ENCODE data around the gene IGFBP5.

Gene IGFBP5

GRCh38 chr2:216692636-216693413 is 2.5 kb downstream of the IGFBP5 start:
- H3K4me3 ChIP-seq (replicated peaks in 1 of 2; ENCODE audit: low read depth in 2 of 2, low read length in 2 of 2) = peak overlapping the region; percentile 19 to 28
- no peak for TF ChIP-seq CTCF (IDR thresholded peaks at IDR 0.05; ENCODE audit: low read depth, low read length)
- peak; percentile 21 to 48 for DNase-seq (ENCODE audit: low read depth in 2 of 2)

- TF ChIP-seq CTCF (IDR thresholded peaks at IDR 0.05; ENCODE audit: low read depth, low read length) = no peak
- DNase-seq (ENCODE audit: low read depth in 2 of 2) = peak; percentile 38 to 78
- peak overlapping the region in 1 of 2 donors; percentile 25 for H3K4me3 ChIP-seq (replicated peaks in 1 of 2; ENCODE audit: low read depth in 2 of 2, low read length in 2 of 2)
These were observed 4.3 kb downstream of the IGFBP5 start for GRCh38 chr2:216690853-216691741.

DNA sequence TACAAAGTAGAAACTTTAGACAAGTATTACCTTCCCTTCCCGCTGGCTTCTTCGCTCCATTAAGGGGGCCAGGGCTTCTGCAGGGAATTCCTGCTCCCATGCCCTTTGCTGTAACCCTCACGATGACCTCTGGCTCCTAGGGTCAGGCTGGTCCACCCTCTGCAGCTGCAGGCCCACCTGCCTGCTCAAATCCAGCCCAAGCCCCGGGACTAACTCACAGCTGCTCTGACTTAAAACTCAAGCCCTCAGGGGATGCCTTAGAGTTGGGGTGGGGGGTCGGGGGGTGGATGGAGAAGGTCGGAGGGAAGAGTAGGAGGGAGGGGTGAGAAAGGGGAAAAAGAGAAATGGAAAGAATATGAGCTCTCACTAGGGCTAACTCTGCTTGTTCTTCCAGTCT is 4.9 kb downstream of the IGFBP5 start:
- no peak for TF ChIP-seq CTCF (IDR thresholded peaks at IDR 0.05; ENCODE audit: low read depth, low read length)
- no peak overlapping the region for H3K4me3 ChIP-seq (replicated peaks in 1 of 2; ENCODE audit: low read depth in 2 of 2, low read length in 2 of 2)
- no peak for DNase-seq (ENCODE audit: low read depth in 2 of 2)

- no peak for TF ChIP-seq CTCF (IDR thresholded peaks at IDR 0.05; ENCODE audit: low read depth, low read length)
- DNase-seq (ENCODE audit: low read depth in 2 of 2) = no peak
- H3K4me3 ChIP-seq (replicated peaks in 1 of 2; ENCODE audit: low read depth in 2 of 2, low read length in 2 of 2) = no peak overlapping the region
These were observed 6.0 kb downstream of the IGFBP5 start for GRCh38 chr2:216689397-216689796.

- DNase-seq (ENCODE audit: low read depth in 2 of 2) = peak in 1 of 2 donors; percentile 34
- H3K4me3 ChIP-seq (replicated peaks in 1 of 2; ENCODE audit: low read depth in 2 of 2, low read length in 2 of 2) = no peak overlapping the region
- no peak for TF ChIP-seq CTCF (IDR thresholded peaks at IDR 0.05; ENCODE audit: low read depth, low read length)
These were observed 6.5 kb downstream of the IGFBP5 start for GRCh38 chr2:216688731-216689340.

- TF ChIP-seq CTCF (IDR thresholded peaks at IDR 0.05; ENCODE audit: low read depth, low read length) = peak; percentile 36
- H3K4me3 ChIP-seq (replicated peaks in 1 of 2; ENCODE audit: low read depth in 2 of 2, low read length in 2 of 2) = no peak overlapping the region
- no peak for DNase-seq (ENCODE audit: low read depth in 2 of 2)
These were observed 7.7 kb downstream of the IGFBP5 start for GRCh38 chr2:216687646-216688045.

All from cardiac fibroblast (primary cell).